ENCODE data around the gene SLC25A23.

Gene SLC25A23

GRCh38 chr19:6470173-6470572, 10.6 kb upstream of the SLC25A23 start:
- H3K27ac ChIP-seq, result no peak overlapping the region
- in situ Hi-C loops (cut with HindIII; ENCODE audit: low pct_ligation_motif_present, low sequenced_read_pairs), result no loop called here
- no peak overlapping the region for H3K4me3 ChIP-seq (ENCODE audit: low read depth, low read length)
- TF ChIP-seq CTCF (IDR thresholded peaks at IDR 0.05; ENCODE audit: low read depth, low read length, missing control alignments), result no peak
- H3K27me3 ChIP-seq (replicated peaks), result peaks cover 4% of the 10 kb centered on the region
- no peaks in the 10 kb centered on the region for H3K36me3 ChIP-seq (replicated peaks)
- DNase-seq, result no peak

- Histone ChIP-seq H3K27me3 (replicated peaks) (peaks cover 18% of the 10 kb centered on the region), H3K4me3 (ENCODE audit: low read depth, low read length) (no peak overlapping the region), H3K27ac (no peak overlapping the region), H3K36me3 (replicated peaks) (no peaks in the 10 kb centered on the region)
- in situ Hi-C loops (cut with HindIII; ENCODE audit: low pct_ligation_motif_present, low sequenced_read_pairs), result no loop called here
- TF ChIP-seq CTCF (IDR thresholded peaks at IDR 0.05; ENCODE audit: low read depth, low read length, missing control alignments), result no peak
- no peak for DNase-seq
Observed at GRCh38 chr19:6467384-6467783, 7.8 kb upstream of the SLC25A23 start.

- TF ChIP-seq CTCF (IDR thresholded peaks at IDR 0.05; ENCODE audit: low read depth, low read length, missing control alignments), result no peak
- DNase-seq, result no peak
- Histone ChIP-seq H3K27ac (no peak overlapping the region), H3K36me3 (replicated peaks) (no peaks in the 10 kb centered on the region), H3K4me3 (ENCODE audit: low read depth, low read length) (no peak overlapping the region), H3K27me3 (replicated peaks) (peaks cover 18% of the 10 kb centered on the region)
- in situ Hi-C loops (cut with HindIII; ENCODE audit: low pct_ligation_motif_present, low sequenced_read_pairs), result no loop called here
Observed at GRCh38 chr19:6466526-6467248, 7.1 kb upstream of the SLC25A23 start.

- H3K27ac ChIP-seq, result no peak overlapping the region
- no peak overlapping the region for H3K4me3 ChIP-seq (ENCODE audit: low read depth, low read length)
- no peak for DNase-seq
- no peak for TF ChIP-seq CTCF (IDR thresholded peaks at IDR 0.05; ENCODE audit: low read depth, low read length, missing control alignments)
- no peaks in the 10 kb centered on the region for H3K36me3 ChIP-seq (replicated peaks)
- H3K27me3 ChIP-seq (replicated peaks), result peaks cover 18% of the 10 kb centered on the region
- in situ Hi-C loops (cut with HindIII; ENCODE audit: low pct_ligation_motif_present, low sequenced_read_pairs), result no loop called here
Observed at GRCh38 chr19:6465663-6466062, 6.1 kb upstream of the SLC25A23 start.

GRCh38 chr19:6465006-6465405, 5.4 kb upstream of the SLC25A23 start:
- in situ Hi-C loops (cut with HindIII; ENCODE audit: low pct_ligation_motif_present, low sequenced_read_pairs), result no loop called here
- Histone ChIP-seq H3K27me3 (replicated peaks) (peaks cover 18% of the 10 kb centered on the region), H3K36me3 (replicated peaks) (no peaks in the 10 kb centered on the region), H3K27ac (no peak overlapping the region), H3K4me3 (ENCODE audit: low read depth, low read length) (no peak overlapping the region)
- DNase-seq, result no peak
- no peak for TF ChIP-seq CTCF (IDR thresholded peaks at IDR 0.05; ENCODE audit: low read depth, low read length, missing control alignments)

All from brain microvascular endothelial cell (primary cell).